Measurements from ENCODE around the gene PIP5K1C. TPM values are rescaled to one million over a fixed set of nuclear protein-coding genes. Genes with fewer than 3 reads are reported as not detected.

PIP5K1C gene
- total and polyA plus RNA-seq, 10 of the 15 experiments (the other 5 are each of a cell fraction or from before 2014, with no cell fraction given) = 0.39 to 19.6 (median 5.3) TPM

DNA sequence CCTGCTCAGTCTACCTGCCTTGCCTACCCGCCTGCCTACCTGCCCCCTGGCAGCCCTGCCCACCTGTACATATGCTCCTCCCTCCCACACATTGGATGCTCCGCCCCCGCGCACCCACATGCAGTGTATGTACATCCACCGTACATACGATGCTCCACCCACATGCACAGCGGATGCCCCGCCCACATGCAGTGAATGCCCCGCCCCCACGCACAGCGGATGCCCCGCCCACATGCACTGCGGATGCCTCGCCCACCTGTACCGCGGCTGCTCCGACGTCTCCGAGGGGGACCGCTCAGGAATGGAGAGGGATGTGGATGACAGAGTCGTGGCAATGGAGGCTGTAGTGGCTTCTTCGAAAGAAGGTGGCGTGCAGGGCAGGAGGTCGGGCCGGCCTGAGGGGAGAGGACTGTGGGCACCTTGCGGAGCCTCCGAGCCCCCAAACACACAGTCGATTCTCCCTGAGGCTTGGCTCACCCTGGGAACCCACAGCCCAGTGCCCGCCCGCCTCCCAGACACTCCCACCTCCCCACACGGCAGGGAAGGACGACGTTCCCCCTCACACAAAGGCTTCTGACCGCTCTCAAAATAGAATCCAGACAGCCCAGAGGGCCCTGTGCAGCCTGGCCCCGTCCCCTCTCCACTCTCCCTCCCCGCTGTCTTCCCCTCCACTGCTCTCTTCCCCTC is 57.1 kb downstream of the PIP5K1C start:
- ChIA-PET CTCF (no interaction called here), SMC1A (ENCODE audit: uncharacterized antibody, unreplicated experiment) (no interaction called here), POLR2A (no interaction called here), RAD21 (ENCODE audit: unreplicated experiment) (no interaction called here)
- in situ Hi-C loops (cut with MboI) (no loop called here), intact Hi-C loops (cut with micrococcal nuclease; ENCODE audit: unreplicated experiment) (no loop called here)
- BruUV-seq (replicated peaks) = no TSS peak
- no peak overlapping the region for H3K4me2 ChIP-seq (ENCODE audit: control insufficient read depth, insufficient read depth)
- no peak overlapping the region for H3K27ac ChIP-seq (ENCODE audit: control insufficient read depth, insufficient read depth)
- TF ChIP-seq NFXL1 (IDR thresholded peaks at IDR 0.05; ENCODE audit: borderline replicate concordance) (no peak), MYB (IDR thresholded peaks at IDR 0.05; ENCODE audit: borderline replicate concordance, low read depth, low read length) (no peak), RAD21 (IDR thresholded peaks at IDR 0.05; ENCODE audit: insufficient read depth, low read depth, low read length) (no peak), ZNF207 (IDR thresholded peaks at IDR 0.05; ENCODE audit: borderline replicate concordance) (no peak), NFIC (IDR thresholded peaks at IDR 0.05; ENCODE audit: low read depth, low read length) (no peak), ZNF622 (IDR thresholded peaks at IDR 0.05) (no peak), YY1 (IDR thresholded peaks at IDR 0.05; ENCODE audit: low read depth, low read length) (no peak), ATF7 (IDR thresholded peaks at IDR 0.05; ENCODE audit: low read depth) (no peak), RFX5 (IDR thresholded peaks at IDR 0.05; ENCODE audit: low read depth, low read length) (no peak), STAT3 (IDR thresholded peaks at IDR 0.05; ENCODE audit: low read depth, low read length) (no peak), ZSCAN29 (IDR thresholded peaks at IDR 0.05) (no peak)
- DNase-seq (ENCODE audit: low read depth, low spot score) (no peak), ATAC-seq (no peak), FAIRE-seq (no peak)
- no peaks in the 10 kb centered on the region; a peak in 1 of 4 replicates for H3K36me3 ChIP-seq (ENCODE audit: control insufficient read depth in 2 of 2, insufficient read depth in 2 of 2, low read length in 1 of 2)
- H4K20me1 ChIP-seq (ENCODE audit: control insufficient read depth, insufficient read depth) = no peaks in the 10 kb centered on the region
- 96% methylated on average over 34 of the region's 36 CpGs for WGBS (ENCODE audit: insufficient coverage, insufficient replicate concordance, low lambda C conversion rate, missing lambda C conversion rate)
- no peak overlapping the region for H3K9ac ChIP-seq (ENCODE audit: control insufficient read depth, insufficient read depth, low read length)
- H3K79me2 ChIP-seq (ENCODE audit: control insufficient read depth, insufficient read depth, low read length) = no peaks in the 10 kb centered on the region
- no peak overlapping the region for H3K4me3 ChIP-seq
- no peaks in the 10 kb centered on the region for H3K9me3 ChIP-seq (replicated peaks; ENCODE audit: control insufficient read depth, insufficient read depth, low read length)
- H3K27me3 ChIP-seq (replicated peaks in 1 of 2; ENCODE audit: control insufficient read depth in 2 of 2, insufficient read depth in 2 of 2, low read length in 1 of 2) = no peaks in the 10 kb centered on the region
- no peak overlapping the region for H2AFZ ChIP-seq (ENCODE audit: control insufficient read depth, low read depth, low read length)
- H3K4me1 ChIP-seq (ENCODE audit: control insufficient read depth, insufficient read depth, low read length) = no peaks in the 10 kb centered on the region
